Neuronal stem cell (in vitro differentiated cells): ENCODE data around the gene MRPL20.

Experiments
- DNase-seq: peaks from one replicate; pipeline ENCODE4 v3.0.0-alpha.2; 2013; ENCODE audit warnings: low spot score
- H2AFZ ChIP-seq: one replicate; pipeline ENCODE4 v1.6.1; 2013; ENCODE audit warnings: mild to moderate bottlenecking, low read length, inconsistent platforms
- H2AK5ac ChIP-seq: 2 replicates; pipeline ENCODE4 v1.6.1; 2013; ENCODE audit warnings: low read depth, mild to moderate bottlenecking, inconsistent platforms, low read length, moderate library complexity, mixed read lengths
- H2BK120ac ChIP-seq: 2 replicates; pipeline ENCODE4 v1.6.1; 2013; ENCODE audit warnings: low read depth, mild to moderate bottlenecking, inconsistent platforms, low read length, moderate library complexity, mixed read lengths
- H2BK12ac ChIP-seq: one replicate; pipeline ENCODE4 v1.6.1; 2013; ENCODE audit warnings: low read length, inconsistent platforms
- H2BK15ac ChIP-seq: 2 replicates; pipeline ENCODE4 v1.6.1; 2013; ENCODE audit warnings: mild to moderate bottlenecking, low read length, inconsistent platforms, mixed read lengths
- H2BK5ac ChIP-seq: one replicate; pipeline ENCODE4 v1.6.1; 2013; ENCODE audit warnings: inconsistent platforms, mild to moderate bottlenecking, low read length, moderate library complexity
- H3K14ac ChIP-seq: one replicate; pipeline ENCODE4 v1.6.1; 2013; ENCODE audit warnings: low read length, inconsistent platforms
- H3K18ac ChIP-seq: 2 replicates; pipeline ENCODE4 v1.6.1; 2013; ENCODE audit warnings: low read length, inconsistent platforms
- H3K23ac ChIP-seq: 2 replicates; pipeline ENCODE4 v1.6.1; 2013; ENCODE audit warnings: low read depth, mild to moderate bottlenecking, mixed read lengths, low read length, inconsistent platforms; ENCODE audit not compliant: poor library complexity
- H3K27ac ChIP-seq: replicated peaks from 3 replicates; pipeline ENCODE4 v1.5.1; 2013; ENCODE audit warnings: low read length, inconsistent platforms
- H3K27me3 ChIP-seq, 3 experiments: 2 replicates each; pipeline ENCODE4 v1.6.1; 2013; ENCODE audit warnings: low read length in 3 of 3, mild to moderate bottlenecking in 2 of 3, inconsistent platforms in 1 of 3, low read depth in 1 of 3, mixed read lengths in 1 of 3, moderate library complexity in 1 of 3; ENCODE audit not compliant: control insufficient read depth in 3 of 3, insufficient read depth in 3 of 3
- H3K36me3 ChIP-seq, 2 donors: replicated peaks in 1 of 2; 2 replicates each; pipeline ENCODE4 v1.6.1; 2013; ENCODE audit warnings: low read length in 2 of 2; ENCODE audit not compliant: control insufficient read depth in 2 of 2, insufficient read depth in 2 of 2
- H3K4ac ChIP-seq: 2 replicates; pipeline ENCODE4 v1.6.1; 2013; ENCODE audit warnings: inconsistent platforms, mild to moderate bottlenecking, low read length, moderate library complexity
- H3K4me1 ChIP-seq, 2 donors: 1 replicate in 1 of 2; 2 replicates in 1 of 2; pipeline ENCODE4 v1.6.1; 2013; ENCODE audit warnings: low read length in 2 of 2, low read depth in 1 of 2; ENCODE audit not compliant: control insufficient read depth in 2 of 2, insufficient read depth in 1 of 2
- H3K4me2 ChIP-seq: one replicate; pipeline ENCODE4 v1.6.1; 2013; ENCODE audit warnings: mild to moderate bottlenecking, low read length, inconsistent platforms; ENCODE audit not compliant: insufficient read depth, poor library complexity, severe bottlenecking
- H3K4me3 ChIP-seq, 2 donors: 2 replicates each; pipeline ENCODE4 v1.5.1; 2013; ENCODE audit warnings: low read length in 2 of 2, mild to moderate bottlenecking in 2 of 2, inconsistent platforms in 1 of 2, moderate library complexity in 1 of 2
- H3K79me1 ChIP-seq: one replicate; pipeline ENCODE4 v1.6.1; 2013; ENCODE audit warnings: low read depth, mild to moderate bottlenecking, inconsistent platforms, low read length, moderate library complexity
- H3K9ac ChIP-seq: one replicate; pipeline ENCODE4 v1.6.1; 2013; ENCODE audit warnings: mild to moderate bottlenecking, low read depth, low read length, inconsistent platforms; ENCODE audit not compliant: poor library complexity
- H3K9me3 ChIP-seq, 2 donors: replicated peaks in 1 of 2; 2 replicates each; pipeline versions ENCODE3 to v1.6.1; 2013; ENCODE audit warnings: low read length in 2 of 2, mild to moderate bottlenecking in 2 of 2, inconsistent platforms in 1 of 2, low read depth in 1 of 2, mixed read lengths in 1 of 2, moderate library complexity in 1 of 2; ENCODE audit not compliant: control insufficient read depth in 2 of 2, insufficient read depth in 1 of 2
- H4K8ac ChIP-seq: one replicate; pipeline ENCODE4 v1.6.1; 2013; ENCODE audit warnings: low read depth, mild to moderate bottlenecking, inconsistent platforms, low read length, moderate library complexity
- H4K91ac ChIP-seq: one replicate; pipeline ENCODE4 v1.6.1; 2013; ENCODE audit warnings: low read length, low read depth, mild to moderate bottlenecking, inconsistent platforms; ENCODE audit not compliant: poor library complexity
- WGBS, 2 donors: extraction: QIAGEN DNeasy Blood & Tissue Kit; methylation state at CpG; one replicate each; pipeline ENCODE4 v1.1.7; 2013; ENCODE audit warnings: missing lambda C conversion rate in 2 of 2, mixed read lengths in 1 of 2; ENCODE audit not compliant: insufficient read length in 2 of 2, insufficient replicate concordance in 1 of 2; ENCODE audit errors: extremely low coverage in 2 of 2; 5-methylcytosine and 5-hydroxymethylcytosine counted together

MRPL20 gene

DNA sequence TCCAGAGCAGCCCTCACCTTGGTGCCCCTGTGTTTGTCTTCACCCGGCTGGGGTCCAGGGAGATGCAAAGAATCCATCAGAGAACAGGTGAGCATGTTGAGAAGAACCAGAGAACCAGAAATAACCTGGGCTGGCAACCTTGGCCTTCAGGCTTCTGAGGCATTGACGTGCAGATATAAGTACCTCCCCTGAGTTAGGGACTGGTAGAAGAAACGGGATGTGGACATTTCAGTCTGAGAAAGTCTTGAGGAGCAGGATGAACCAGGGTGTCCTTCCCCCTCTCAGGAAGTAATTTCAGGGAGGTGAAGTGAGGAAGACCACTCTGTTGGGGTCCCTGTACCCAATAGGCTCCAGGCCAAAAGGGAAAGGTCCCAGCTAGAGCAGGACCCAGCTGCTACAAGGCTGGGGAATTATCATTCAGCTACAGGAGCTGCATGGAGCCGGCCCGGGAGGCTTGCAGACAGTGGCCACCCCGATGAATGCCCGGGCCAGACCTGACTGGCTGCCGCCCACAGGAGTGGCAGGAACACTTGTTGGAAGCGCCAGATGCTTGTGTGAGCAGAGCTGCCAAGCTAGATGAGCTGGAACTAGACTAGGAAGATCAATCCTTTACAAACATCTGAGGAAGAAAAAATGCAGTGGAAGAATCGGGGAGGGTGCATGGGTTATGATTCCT is 30.4 kb downstream of the MRPL20 start:
- H3K27ac ChIP-seq = no peak overlapping the region
- no peak overlapping the region for H2BK120ac ChIP-seq
- no peak overlapping the region for H2AFZ ChIP-seq
- peaks cover 0 to under 1% of the 10 kb centered on the region in 2 donors for H3K9me3 ChIP-seq
- H4K8ac ChIP-seq = no peak overlapping the region
- H3K4ac ChIP-seq = no peak overlapping the region
- H3K9ac ChIP-seq = no peak overlapping the region
- no peak overlapping the region for H3K14ac ChIP-seq
- peaks cover 20% of the 10 kb centered on the region for H3K79me1 ChIP-seq
- no peak for DNase-seq
- no peak overlapping the region for H3K23ac ChIP-seq
- H3K4me1 ChIP-seq = peaks cover 13 to 16% of the 10 kb centered on the region in 2 donors
- peaks cover 10 to 22% of the 10 kb centered on the region in 2 donors for H3K36me3 ChIP-seq
- no peak overlapping the region for H2BK15ac ChIP-seq
- H2BK12ac ChIP-seq = no peak overlapping the region
- H3K18ac ChIP-seq = no peak overlapping the region
- no peaks in the 10 kb centered on the region for H3K27me3 ChIP-seq
- H3K4me3 ChIP-seq = peak overlapping the region in 1 of 2 donors; percentile 95
- no peak overlapping the region for H4K91ac ChIP-seq
- peak overlapping the region; percentile 26 for H2BK5ac ChIP-seq
- no peak overlapping the region for H2AK5ac ChIP-seq
- WGBS, 2 donors = no CpG with 5 or more reads among the region's 10 CpGs
- no peak overlapping the region for H3K4me2 ChIP-seq

DNA sequence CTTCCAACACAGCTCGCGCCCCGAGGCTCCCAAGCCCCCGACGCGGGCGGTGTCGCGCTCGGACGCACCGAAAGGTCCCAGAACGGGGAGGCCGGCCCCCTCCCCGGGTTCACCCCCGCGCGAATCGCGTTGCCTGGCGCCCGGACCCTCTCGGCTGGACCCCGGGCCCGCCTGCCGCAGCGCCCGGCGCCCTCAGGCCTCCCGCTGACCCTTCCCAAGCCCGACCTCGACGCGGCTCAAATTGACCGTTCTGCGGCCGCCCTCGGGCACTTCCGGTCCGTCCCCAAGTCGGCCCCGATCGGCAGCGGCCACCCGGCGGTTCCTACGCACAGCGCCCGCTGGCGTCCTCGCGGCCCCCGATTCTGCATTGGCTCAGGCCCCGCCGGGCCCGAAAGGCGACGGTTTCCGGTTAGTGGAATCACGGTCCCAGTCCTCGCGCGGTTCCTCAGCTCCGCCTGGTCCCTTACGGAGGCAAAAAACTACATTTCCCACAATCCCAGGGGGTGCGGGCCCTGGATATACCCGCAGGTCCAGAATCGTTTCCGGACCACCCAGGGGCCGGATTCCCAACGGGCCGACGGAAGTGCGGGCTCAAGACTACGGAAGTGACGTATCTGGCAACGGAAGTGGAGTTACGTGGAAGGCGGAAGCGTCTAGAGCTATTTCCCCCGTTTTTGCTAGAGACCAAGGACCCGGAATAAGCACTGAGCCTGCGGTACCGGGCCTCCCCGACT is 32.0 kb downstream of the MRPL20 start, which contains the start of gene AURKAIP1:
TSS of gene AURKAIP1 (minus strand) at position 279 of the 734 bp plus-strand sequence. CDS start 451 bp downstream, outside the sequence.
- Histone ChIP-seq H2BK120ac (peak within 1 kb of the TSS; percentile 91), H3K4me2 (peak within 1 kb of the TSS; percentile 96), H3K79me1 (peaks cover 26% of the 10 kb centered on the region), H3K4ac (no peak within 1 kb of the TSS), H4K8ac (no peak within 1 kb of the TSS), H4K91ac (no peak within 1 kb of the TSS), H3K23ac (peak within 1 kb of the TSS; percentile 98), H3K9ac (peak within 1 kb of the TSS; percentile 94), H2AFZ (peak within 1 kb of the TSS; percentile 88), H2BK5ac (peak within 1 kb of the TSS; percentile 87), H3K4me1 (peaks cover 13 to 17% of the 10 kb centered on the region in 2 donors), H3K36me3 (peaks cover 14 to 15% of the 10 kb centered on the region in 2 donors), H3K14ac (peak within 1 kb of the TSS; percentile 82), H3K27me3 (no peaks in the 10 kb centered on the region), H2BK15ac (peak within 1 kb of the TSS; percentile 81), H2AK5ac (peak within 1 kb of the TSS; percentile 95), H3K4me3 (peak within 1 kb of the TSS; percentile 95 to 98), H3K18ac (peak within 1 kb of the TSS; percentile 97), H2BK12ac (no peak within 1 kb of the TSS), H3K9me3 (no peaks in the 10 kb centered on the region), H3K27ac (peak within 1 kb of the TSS; percentile 78)
- WGBS, 2 donors = no CpG with 5 or more reads among the region's 85 CpGs
- peak; percentile 99 for DNase-seq

DNA sequence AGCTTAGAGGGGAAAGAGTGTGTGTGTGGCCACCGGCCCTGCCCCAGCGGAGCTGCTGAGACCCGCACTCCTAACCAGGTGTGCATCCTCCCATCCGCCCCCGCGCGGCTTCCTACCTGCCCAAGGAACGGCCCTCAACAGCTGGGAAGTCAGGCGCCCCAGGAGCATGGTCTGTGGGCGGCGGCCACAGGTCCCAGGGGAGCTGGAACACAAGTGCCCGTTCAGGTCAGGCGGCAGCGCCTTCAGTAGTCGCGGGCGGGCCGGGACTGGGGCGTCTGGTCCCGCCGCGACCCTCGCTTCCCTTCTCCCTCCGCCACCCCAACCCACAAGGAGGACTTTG is 32.5 kb downstream of the MRPL20 start:
- Histone ChIP-seq H3K27ac (peak overlapping the region; percentile 78), H2BK15ac (peak overlapping the region; percentile 81), H3K4me2 (peak overlapping the region; percentile 96), H2BK120ac (peak overlapping the region; percentile 91), H2AK5ac (peak overlapping the region; percentile 95), H3K23ac (peak overlapping the region; percentile 98), H3K4me1 (peaks cover 13 to 17% of the 10 kb centered on the region in 2 donors), H2AFZ (peak overlapping the region; percentile 88), H3K14ac (peak overlapping the region; percentile 82), H2BK12ac (no peak overlapping the region), H3K4me3 (peak overlapping the region; percentile 95 to 98), H2BK5ac (peak overlapping the region; percentile 87), H3K4ac (no peak overlapping the region), H4K91ac (no peak overlapping the region), H3K79me1 (peaks cover 26% of the 10 kb centered on the region), H3K27me3 (no peaks in the 10 kb centered on the region), H4K8ac (no peak overlapping the region), H3K36me3 (peaks cover 14 to 15% of the 10 kb centered on the region in 2 donors), H3K9me3 (no peaks in the 10 kb centered on the region), H3K9ac (peak overlapping the region; percentile 94), H3K18ac (peak overlapping the region; percentile 97)
- no CpG with 5 or more reads among the region's 24 CpGs for WGBS, 2 donors
- DNase-seq = no peak
